ENCODE measurements around the gene RTCA. TPM values are rescaled to one million over a fixed set of nuclear protein-coding genes. Genes with fewer than 3 reads are reported as not detected.
"Not testable (repeated sequence)": the region's sequence is repeated elsewhere in the genome, so short reads cannot be mapped to it uniquely, and the experiment has no call there.

The RTCA gene
- total RNA-seq, 1 donor from 2014 or later: 27.5 TPM

- ATAC-seq: no peak
These were observed 43.8 kb downstream of the RTCA start for GRCh38 chr1:100309863-100310262.

- no peak for ATAC-seq
These were observed 47.4 kb downstream of the RTCA start for GRCh38 chr1:100313382-100313781.

- ATAC-seq: no peak
These were observed 50.6 kb downstream of the RTCA start for GRCh38 chr1:100316622-100317021.

GRCh38 chr1:100320311-100321099 is 54.5 kb downstream of the RTCA start:
- ATAC-seq: no peak

- no peak for ATAC-seq
These were observed 55.1 kb downstream of the RTCA start for GRCh38 chr1:100321100-100321493.

GRCh38 chr1:100321506-100321905 is 55.5 kb downstream of the RTCA start:
- ATAC-seq: no peak

GRCh38 chr1:100322436-100323211 is 56.6 kb downstream of the RTCA start:
- no peak for ATAC-seq

- ATAC-seq: no peak
These were observed 57.5 kb downstream of the RTCA start for GRCh38 chr1:100323419-100324106.

GRCh38 chr1:100325415-100326324 is 59.7 kb downstream of the RTCA start:
- no peak for ATAC-seq

GRCh38 chr1:100326325-100326670 is 60.3 kb downstream of the RTCA start:
- ATAC-seq: not testable (repeated sequence)

GRCh38 chr1:100328133-100328532 is 62.1 kb downstream of the RTCA start:
- no peak for ATAC-seq

- not testable (repeated sequence) for ATAC-seq
These were observed 65.1 kb downstream of the RTCA start for GRCh38 chr1:100331146-100331545.

GRCh38 chr1:100332331-100332730 is 66.3 kb downstream of the RTCA start:
- ATAC-seq: no peak

- ATAC-seq: no peak
These were observed 69.4 kb downstream of the RTCA start for GRCh38 chr1:100335436-100335835.

- ATAC-seq: not testable (repeated sequence)
These were observed 71.9 kb downstream of the RTCA start for GRCh38 chr1:100337878-100338277.

GRCh38 chr1:100339735-100340134 is 73.7 kb downstream of the RTCA start:
- ATAC-seq: not testable (repeated sequence)

GRCh38 chr1:100340494-100340893 is 74.5 kb downstream of the RTCA start:
- no peak for ATAC-seq

- no peak for ATAC-seq
These were observed 76.3 kb downstream of the RTCA start for GRCh38 chr1:100342348-100342747.

Data from esophagus mucosa (tissue), 1 donor.